Left kidney (tissue), 2 donors: Measurements from ENCODE around the gene EIF4E1B. TPM values are rescaled to one million over a fixed set of nuclear protein-coding genes. Genes with fewer than 3 reads are reported as not detected.
A peak's percentile ranks its signal among the peaks of the same experiment; 100 is the strongest.

ENCODE experiments used
- DNase-seq: peaks from one replicate; pipeline ENCODE4 v3.0.0-alpha.2; 2013
- polyA plus RNA-seq: library from polyadenylated mRNA; unstranded; fragments of 120-200 nt; gene quantifications from one replicate; pipeline ENCODE4 v1.2.1, GENCODE V29; 2013; ENCODE audit not compliant: insufficient read length

The EIF4E1B gene
- polyA plus RNA-seq, 1 donor, result not detected

DNA sequence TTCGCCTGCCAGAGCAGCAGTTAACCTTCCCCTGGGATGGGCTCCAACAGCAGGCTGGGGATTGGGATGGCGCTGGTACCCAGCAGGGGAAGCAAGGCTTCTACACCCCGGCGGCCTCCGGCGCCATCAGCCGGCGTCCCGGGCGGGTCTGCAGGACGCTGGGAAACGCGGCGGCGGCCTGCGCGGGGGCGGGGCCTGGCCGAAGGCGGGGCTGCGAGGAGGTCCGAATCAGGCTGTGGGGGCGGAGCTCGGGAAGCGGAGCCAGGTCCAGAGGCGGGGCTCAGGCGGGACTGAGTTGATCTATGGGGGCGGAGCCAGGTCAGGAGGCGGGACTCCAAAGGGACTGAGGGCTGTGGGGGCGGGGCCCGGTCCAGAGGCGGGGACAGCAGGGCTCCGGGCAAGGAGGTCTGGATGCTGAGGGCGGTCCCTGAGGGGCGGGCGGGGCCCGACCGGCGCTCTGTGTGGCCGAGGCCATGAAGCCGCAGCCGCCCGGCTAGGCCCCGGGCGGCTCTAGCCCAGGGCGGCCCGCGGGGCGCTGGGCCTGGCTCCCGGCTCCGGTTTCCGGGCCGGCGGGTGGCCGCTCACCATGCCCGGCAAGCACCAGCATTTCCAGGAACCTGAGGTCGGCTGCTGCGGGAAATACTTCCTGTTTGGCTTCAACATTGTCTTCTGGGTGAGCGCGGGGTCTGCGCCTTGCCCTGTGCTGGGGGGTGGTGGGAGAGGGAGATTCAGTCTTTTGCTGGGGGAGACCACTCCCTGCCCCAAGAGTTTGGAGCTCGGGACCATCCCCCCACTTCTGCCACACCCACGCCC, 16.8 kb downstream of the EIF4E1B start, which contains the start of gene TSPAN17:
TSS of gene TSPAN17 (plus strand) at position 455 of the 813 bp plus-strand sequence. CDS start at position 587, 132 bp downstream.
- peak; percentile 99 for DNase-seq

DNA sequence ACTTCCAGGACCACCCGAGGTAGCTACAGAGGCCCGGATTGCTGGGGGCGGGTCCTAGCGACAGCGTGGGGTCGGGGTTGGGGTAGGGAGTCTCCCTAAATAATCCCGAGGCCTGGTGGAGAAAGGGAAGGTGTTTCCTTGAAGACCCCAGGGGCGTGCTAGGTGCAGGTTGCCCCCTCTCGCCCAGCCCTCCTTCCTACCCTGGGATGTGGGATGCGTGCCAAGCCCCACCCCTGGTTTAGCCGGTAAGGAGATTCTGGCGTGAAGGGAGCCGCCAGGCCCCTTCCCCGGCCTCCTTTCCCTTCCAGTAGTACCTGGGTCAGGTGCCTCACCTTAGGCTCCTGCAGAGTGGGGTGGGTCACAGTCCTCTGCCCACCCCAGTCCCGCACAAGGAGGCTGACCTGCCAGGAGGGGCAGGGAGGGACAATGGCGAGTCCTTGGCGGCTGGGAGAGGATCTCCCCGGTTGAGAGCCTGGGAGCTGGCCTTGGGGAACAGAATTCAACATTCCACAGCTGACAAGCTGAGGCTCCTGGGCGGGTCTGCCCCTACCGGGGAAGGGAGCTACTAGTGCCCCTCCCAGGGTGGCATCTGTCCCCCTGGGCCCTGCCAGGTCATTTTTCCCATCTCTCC, 17.5 kb downstream of the EIF4E1B start:
- DNase-seq, result no peak

GRCh38 chr5:176648474-176649194, 18.2 kb downstream of the EIF4E1B start:
- no peak for DNase-seq

- DNase-seq, result no peak
Measured at GRCh38 chr5:176650354-176650884, 19.9 kb downstream of the EIF4E1B start.

- DNase-seq, result no peak
Measured at GRCh38 chr5:176651472-176651980, 21.1 kb downstream of the EIF4E1B start.

GRCh38 chr5:176652136-176652535, 21.7 kb downstream of the EIF4E1B start:
- DNase-seq, result no peak

DNA sequence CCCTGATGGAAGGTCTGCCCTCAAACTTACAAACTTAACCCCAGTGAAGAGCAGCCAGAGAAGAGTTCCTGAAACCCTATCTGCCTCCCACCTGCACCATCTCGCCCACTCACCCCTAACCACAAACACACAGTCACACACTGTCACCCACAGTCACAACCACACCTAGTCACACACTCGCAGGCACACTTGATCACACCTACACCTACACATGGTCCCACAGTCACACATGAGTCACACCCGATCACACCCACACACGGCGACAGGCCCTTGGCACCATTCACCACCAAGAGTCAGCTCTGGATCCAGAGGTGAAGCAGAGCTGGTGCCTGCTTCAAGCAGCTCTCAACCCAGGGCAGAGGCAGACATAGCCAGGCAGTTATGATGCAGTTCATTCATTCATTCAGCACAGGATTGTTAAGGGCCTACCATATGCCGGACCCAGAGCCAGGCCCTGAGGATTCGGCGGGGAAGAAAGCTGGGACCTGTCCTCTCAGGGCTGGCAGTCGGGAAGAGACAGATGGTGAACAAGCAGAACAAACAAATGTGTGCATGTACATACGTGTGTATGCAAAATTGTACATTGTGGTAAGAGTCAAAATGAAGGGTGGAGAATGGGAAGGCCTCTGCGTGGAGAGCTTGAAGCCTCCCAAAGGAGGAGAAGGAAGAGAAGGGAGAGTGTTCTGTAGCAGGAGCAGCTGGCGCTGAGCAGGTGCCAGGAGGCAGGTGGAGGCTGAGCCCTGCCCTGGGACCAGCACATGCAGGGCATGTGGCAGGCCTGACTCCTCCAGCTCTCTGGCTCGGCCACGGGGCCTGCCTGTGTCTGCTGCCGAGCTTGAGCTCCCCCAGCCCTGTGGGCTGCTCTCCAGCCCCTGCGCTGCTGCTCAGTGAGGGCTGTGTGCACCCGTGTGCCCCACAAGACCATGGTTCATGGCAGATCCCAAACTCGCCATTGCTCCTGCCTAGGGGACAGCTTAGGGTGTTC, 23.2 kb downstream of the EIF4E1B start:
- DNase-seq, result no peak

DNA sequence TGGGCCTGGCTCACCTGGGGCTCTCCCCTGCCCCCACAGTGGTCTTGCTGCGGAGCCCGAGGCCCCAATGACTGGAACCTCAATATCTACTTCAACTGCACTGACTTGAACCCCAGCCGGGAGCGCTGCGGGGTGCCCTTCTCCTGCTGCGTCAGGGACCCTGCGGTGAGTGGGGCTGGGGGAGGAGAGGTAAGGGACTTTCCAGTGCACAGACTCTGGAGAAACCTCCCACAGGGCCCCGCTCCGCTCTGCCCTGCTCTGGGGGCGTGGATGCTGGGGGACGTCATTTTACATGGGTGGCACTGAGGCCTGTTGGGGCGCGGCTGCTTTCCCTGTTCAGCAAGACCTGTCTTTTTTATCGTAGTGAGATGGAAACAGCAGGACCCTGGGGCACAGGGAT, 24.4 kb downstream of the EIF4E1B start:
- no peak for DNase-seq

DNA sequence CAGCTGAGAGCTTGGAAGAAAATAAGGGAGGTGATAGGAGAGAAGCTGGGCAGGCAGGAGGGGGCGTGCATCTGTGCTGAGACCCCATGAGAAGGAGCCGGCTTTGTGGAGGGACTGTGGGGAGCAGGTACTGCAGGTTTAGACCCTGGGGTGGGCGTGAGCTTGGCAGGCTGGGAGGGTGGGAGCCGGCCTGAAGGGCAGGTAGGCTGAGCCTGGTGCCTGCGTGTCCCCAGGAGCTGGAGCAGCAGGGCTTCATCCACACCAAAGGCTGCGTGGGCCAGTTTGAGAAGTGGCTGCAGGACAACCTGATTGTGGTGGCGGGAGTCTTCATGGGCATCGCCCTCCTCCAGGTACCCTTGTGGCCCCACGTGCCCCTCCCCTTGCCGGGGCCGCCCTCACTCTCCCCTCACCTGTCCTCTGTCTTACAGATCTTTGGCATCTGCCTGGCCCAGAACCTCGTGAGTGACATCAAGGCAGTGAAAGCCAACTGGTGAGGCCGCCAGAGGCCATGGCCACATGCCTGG, 26.1 kb downstream of the EIF4E1B start:
- DNase-seq, result no peak

DNA sequence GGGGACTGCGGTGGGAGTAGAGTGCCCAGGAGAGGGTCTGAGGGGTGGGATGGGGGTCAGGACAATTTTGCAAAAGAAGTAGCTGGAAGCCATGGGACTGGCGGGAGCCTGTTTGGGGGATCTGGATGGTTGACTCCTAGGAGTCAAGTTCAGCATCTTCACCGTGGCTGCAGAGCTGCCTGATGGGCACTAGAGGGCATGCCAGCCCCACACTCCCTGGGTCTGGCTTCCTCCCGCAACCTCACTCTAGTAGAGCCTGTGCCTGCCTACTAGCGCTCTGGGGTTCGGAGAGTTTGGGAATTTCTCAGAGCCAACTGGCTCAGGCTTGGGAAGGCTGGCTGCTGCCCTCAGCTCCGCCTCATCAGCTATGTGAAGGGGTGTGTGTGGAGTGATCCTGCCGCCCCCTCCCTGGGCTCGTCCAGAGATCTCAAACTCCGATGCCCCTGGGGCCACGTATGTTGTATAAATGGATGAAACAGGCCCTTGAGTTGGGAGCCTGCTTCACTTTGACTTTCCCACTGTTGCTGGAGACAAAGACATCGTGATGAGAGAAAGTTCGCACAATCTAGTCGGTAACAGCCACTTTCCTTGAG, 27.6 kb downstream of the EIF4E1B start:
- peak; percentile 62 for DNase-seq

DNA sequence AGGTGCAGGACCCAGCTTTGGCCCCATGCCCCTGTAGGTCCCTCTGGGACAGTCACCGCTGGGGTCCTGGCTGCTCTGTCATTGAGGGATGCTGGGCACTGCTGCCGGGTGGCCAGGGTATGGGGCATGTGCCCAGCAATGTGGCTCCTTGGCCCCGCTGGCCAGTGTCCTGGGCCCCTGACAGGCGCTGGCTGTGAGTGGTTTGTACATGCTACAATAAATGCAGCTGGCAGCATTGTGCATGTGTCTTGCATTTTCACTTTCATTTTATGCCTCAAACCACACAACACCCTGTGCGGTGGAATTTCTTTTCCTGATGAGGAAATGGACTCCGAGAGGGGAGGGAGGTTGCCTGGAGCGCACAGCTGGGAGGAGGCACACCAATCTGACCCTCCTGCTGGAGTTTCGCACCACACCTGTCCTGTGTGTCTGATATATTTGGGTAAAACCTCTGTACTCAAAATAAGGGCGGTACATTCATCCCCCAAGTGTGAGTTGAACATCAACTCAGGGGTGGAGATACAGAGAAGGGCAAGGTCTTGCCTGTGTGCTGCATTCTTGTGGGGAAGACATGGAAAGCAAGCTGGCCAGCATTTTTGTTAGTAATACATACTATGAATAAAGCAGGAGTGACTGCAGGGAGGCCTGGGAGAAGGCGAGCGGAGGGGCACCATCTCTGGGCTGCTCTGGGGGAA, 28.5 kb downstream of the EIF4E1B start:
- no peak for DNase-seq

DNA sequence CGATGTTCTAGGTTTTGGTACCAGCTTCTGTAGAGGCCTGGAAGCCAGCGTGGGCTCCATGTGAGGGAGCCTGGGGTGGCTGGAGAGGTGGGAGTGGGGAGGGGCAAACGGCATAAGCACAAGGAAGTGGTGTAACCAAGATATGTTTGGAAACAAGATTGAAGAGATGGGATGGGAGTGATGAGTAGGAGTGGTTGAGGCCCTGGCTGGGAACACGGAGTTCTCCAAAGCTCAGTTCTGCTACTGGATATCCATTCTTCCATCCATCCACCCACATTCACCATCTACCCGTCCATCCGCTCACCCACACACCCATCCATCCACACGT, 29.0 kb downstream of the EIF4E1B start:
- DNase-seq, result no peak

DNA sequence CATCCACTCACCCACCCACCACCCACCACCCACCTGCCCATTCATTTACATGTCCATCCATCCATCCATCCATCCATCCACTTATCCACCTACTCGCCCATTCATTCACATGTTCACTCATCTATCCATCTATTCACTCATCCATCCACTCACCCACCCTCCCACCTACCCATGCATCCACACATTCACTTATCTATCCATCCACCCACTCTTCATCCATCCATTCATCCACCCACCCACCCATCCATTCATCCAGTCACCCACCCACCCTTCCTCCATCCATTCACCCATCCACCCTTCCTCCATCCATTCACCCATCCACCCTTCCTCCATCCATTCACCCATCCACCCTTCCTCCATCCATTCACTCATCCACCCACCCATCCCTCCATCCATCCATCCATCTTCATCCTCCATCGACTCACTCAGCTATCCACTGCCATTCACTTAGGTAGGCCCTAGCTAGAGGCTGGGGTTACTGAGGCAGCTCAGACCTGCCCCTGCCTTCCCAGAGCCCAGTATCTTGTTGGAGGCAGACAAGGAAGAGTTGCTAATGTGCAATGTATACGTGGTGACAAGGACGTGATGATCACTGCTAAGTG, 29.5 kb downstream of the EIF4E1B start:
- no peak for DNase-seq

GRCh38 chr5:176660530-176660859, 30.0 kb downstream of the EIF4E1B start:
- DNase-seq, result no peak

DNA sequence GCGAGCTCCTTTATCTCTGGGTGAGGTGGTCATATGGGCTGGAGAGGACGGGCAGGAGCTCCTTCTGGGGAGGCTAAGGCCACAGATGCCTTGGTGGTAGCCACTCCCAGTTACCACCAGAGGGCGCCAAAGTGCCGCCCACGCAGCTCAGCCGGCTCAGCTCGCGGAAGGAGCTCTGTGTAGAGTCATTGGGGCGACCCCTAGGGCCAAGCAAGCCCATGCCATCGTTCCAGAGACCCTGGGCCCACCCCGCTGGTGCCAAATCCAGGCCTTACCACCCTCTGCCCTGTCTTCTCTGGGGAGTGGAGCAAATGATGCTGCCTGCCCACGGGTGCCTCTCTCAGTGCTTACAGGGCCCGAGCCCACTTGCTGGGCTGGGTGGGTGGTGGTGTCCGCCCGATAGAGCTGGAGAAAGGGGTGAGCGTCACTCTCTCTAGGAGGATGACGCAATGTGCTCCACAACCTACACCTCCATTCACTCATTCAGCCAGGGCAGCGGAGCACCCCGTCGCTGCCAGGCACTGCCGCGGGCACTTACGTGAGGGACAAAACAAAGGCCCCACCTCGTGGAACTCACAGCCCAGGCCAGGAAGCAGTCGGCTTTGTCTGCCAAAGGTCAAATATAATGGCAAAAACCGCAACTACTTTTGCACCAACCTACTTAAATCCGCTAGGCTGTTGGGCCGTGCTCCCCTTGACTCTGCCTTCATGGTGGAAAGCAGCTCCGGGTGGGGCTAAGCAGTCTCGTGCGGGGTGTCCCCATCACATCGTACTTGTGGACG, 30.6 kb downstream of the EIF4E1B start:
- peak; percentile 65 for DNase-seq

GRCh38 chr5:176661676-176662075, 31.2 kb downstream of the EIF4E1B start:
- no peak for DNase-seq

DNA sequence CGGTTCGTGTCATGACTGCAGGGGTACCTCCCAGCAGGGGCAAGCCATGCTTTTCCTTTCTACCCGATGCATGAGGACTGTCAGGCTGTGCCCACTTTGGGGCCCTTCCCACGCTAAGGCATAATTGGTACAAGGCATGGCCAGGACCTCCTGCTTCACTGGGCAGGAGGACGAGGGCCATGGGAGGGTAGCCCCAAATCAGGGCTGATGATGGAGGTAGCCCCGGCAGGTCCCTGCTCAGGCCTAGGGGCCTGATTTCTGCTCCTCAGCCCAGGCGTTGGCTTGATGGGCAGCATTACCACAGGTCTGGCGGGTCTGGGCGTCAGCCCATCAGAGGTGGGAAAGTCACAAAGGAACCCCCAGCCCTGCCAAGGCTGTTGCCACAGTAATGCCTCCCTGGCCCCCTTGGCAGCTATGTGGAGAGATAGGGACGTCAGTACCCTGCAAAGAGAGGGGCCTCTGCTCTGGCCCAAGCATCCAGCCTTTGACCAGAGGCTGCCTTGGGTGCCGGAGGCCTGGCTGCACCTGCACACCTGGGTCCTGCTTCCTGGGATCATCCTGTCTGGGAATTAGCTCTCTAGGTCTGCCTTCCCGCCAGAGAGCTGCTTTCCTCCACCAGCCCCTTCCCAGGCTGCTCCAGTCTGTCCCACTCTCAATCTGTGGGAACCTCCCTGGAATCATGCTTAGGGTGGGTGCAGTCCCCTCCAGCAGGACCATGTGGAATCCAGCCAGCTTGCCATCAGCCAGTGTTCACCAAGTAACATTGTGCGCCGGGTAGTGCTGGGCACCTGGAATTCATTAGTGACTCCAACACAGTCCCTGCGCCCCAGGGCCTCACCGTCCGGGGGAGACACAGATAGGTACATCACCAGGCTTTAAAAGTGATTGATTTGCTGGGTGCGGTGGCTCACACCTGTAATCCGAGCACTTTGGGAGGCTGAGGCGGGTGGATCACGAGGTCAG, 32.2 kb downstream of the EIF4E1B start:
- DNase-seq, result no peak

DNA sequence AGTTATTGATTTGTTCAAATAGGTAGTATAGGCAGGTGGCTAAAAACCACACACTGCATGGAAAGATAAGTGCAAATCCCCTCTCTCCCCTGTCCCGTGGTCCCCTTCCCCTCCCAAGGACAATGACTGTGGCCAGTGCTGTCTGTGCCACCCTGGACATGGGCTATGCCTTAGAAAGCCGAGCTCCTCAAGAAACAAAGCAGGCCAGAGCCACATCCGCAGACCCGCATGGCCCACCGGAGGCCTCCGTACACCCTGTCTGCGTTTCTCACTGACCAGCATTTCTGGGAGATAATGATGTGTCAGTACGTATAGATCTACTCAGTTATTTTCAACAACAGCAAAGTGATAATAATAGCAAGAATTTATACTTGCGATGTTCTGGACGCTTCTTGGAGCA, 33.1 kb downstream of the EIF4E1B start:
- DNase-seq, result no peak
